CD4-positive, CD25-positive, alpha-beta regulatory T cell (primary cell): ENCODE data around the gene GAPVD1. TPM values are rescaled to one million over a fixed set of nuclear protein-coding genes. Genes with fewer than 3 reads are reported as not detected.

Experiments
- ATAC-seq, 2 donors: fragments of 150-1000 bp; cut with Tn5 transposase; one replicate each; pipeline ENCODE4 v1.10.0; 2021; ENCODE audit warnings: low read depth in 2 of 2, moderate number of reproducible peaks in 2 of 2, moderate library complexity in 1 of 2
- DNase-seq, 3 donors: peaks; one replicate each; pipeline versions ENCODE4 v3.0.0 to v3.0.0-alpha.2; 2012 to 2022; ENCODE audit warnings: mixed read lengths in 1 of 3
- H3K27ac ChIP-seq: one replicate; pipeline ENCODE4 v1.7.0; 2013; ENCODE audit warnings: mild to moderate bottlenecking, low read length; ENCODE audit not compliant: insufficient read depth, poor library complexity, severe bottlenecking
- H3K27me3 ChIP-seq: one replicate; pipeline ENCODE4 v1.7.0; 2013; ENCODE audit warnings: low read length; ENCODE audit not compliant: control insufficient read depth, insufficient read depth
- H3K36me3 ChIP-seq: one replicate; pipeline ENCODE4 v1.7.0; 2013; ENCODE audit warnings: mild to moderate bottlenecking, low read length, moderate library complexity; ENCODE audit not compliant: control insufficient read depth, insufficient read depth
- H3K4me1 ChIP-seq: 2 replicates; pipeline ENCODE4 v1.7.0; 2013; ENCODE audit warnings: mild to moderate bottlenecking, low read length; ENCODE audit not compliant: insufficient read depth, control insufficient read depth, poor library complexity, severe bottlenecking
- H3K4me3 ChIP-seq: one replicate; pipeline ENCODE4 v1.7.0; 2013; ENCODE audit warnings: low read depth, mild to moderate bottlenecking, low read length, moderate library complexity
- H3K9me3 ChIP-seq, 2 experiments: 1 replicate in 1 of 2; 2 replicates in 1 of 2; pipeline ENCODE4 v1.7.0; 2013; ENCODE audit warnings: low read length in 2 of 2, mild to moderate bottlenecking in 1 of 2, moderate library complexity in 1 of 2; ENCODE audit not compliant: control insufficient read depth in 2 of 2
- H3K27ac Mint-ChIP-seq, 3 donors: one replicate each; pipeline ENCODE4 v1.8.0; 2020 to 2022; ENCODE audit warnings: mild to moderate bottlenecking in 3 of 3, mixed read lengths in 3 of 3, moderate library complexity in 2 of 3
- H3K27me3 Mint-ChIP-seq: one replicate; pipeline ENCODE4 v1.8.0; 2022; ENCODE audit warnings: mild to moderate bottlenecking, mixed read lengths
- H3K36me3 Mint-ChIP-seq: one replicate; pipeline ENCODE4 v1.8.0; 2020; ENCODE audit warnings: mixed read lengths
- H3K4me1 Mint-ChIP-seq, 4 donors: one replicate each; pipeline ENCODE4 v1.8.0; 2020 to 2022; ENCODE audit warnings: mixed read lengths in 4 of 4, mild to moderate bottlenecking in 1 of 4
- H3K4me3 Mint-ChIP-seq, 4 donors: one replicate each; pipeline ENCODE4 v1.8.0; 2020 to 2022; ENCODE audit warnings: mild to moderate bottlenecking in 4 of 4, mixed read lengths in 4 of 4, moderate library complexity in 3 of 4
- H3K9me3 Mint-ChIP-seq, 7 donors: one replicate each; pipeline ENCODE4 v1.8.0; 2020 to 2022; ENCODE audit warnings: mixed read lengths in 7 of 7, mild to moderate bottlenecking in 3 of 7, moderate library complexity in 2 of 7
- polyA plus RNA-seq, 4 donors: library from polyadenylated mRNA; unstranded; fragments of 300-500 nt; fragmentation: Illumina TruSeq; gene quantifications; one replicate each; pipeline ENCODE4 v1.2.3, GENCODE V29; 2021
- total RNA-seq: library from RNA; stranded (reverse); gene quantifications from one replicate; pipeline ENCODE4 v1.2.3, GENCODE V29; 2022

Gene GAPVD1
- total and polyA plus RNA-seq, 5 donors from 2014 or later: 34.0 to 65.4 (median 35.5) TPM

GRCh38 chr9:125366676-125367075 is 105.0 kb downstream of the GAPVD1 start:
- ATAC-seq: no peak
- peaks cover 32% of the 10 kb centered on the region for H3K36me3 ChIP-seq
- Mint-ChIP-seq H3K4me1 (peaks cover under 1 to 4% (median 3%) of the 10 kb centered on the region in 4 donors), H3K4me3 (no peak overlapping the region), H3K9me3 (no peaks in the 10 kb centered on the region), H3K27ac (no peak overlapping the region), H3K27me3 (no peaks in the 10 kb centered on the region), H3K36me3 (peaks cover 19% of the 10 kb centered on the region)
- no peaks in the 10 kb centered on the region for H3K9me3 ChIP-seq
- no peak overlapping the region for H3K4me3 ChIP-seq
- no peaks in the 10 kb centered on the region for H3K27me3 ChIP-seq
- no peaks in the 10 kb centered on the region for H3K4me1 ChIP-seq
- no peak for DNase-seq
- no peak overlapping the region for H3K27ac ChIP-seq

- H3K27ac Mint-ChIP-seq: peak overlapping the region in 1 of 3 donors; percentile 15
- no peak overlapping the region for H3K27ac ChIP-seq
- H3K27me3 ChIP-seq: no peaks in the 10 kb centered on the region
- H3K9me3 Mint-ChIP-seq: no peaks in the 10 kb centered on the region
- H3K4me1 ChIP-seq: peaks cover 8% of the 10 kb centered on the region
- H3K9me3 ChIP-seq: no peaks in the 10 kb centered on the region
- DNase-seq (no peak), ATAC-seq (no peak)
- H3K36me3 Mint-ChIP-seq: peaks cover 5% of the 10 kb centered on the region
- no peak overlapping the region for H3K4me3 Mint-ChIP-seq
- no peaks in the 10 kb centered on the region for H3K36me3 ChIP-seq
- peaks cover 0 to 6% (median 4%) of the 10 kb centered on the region in 4 donors for H3K4me1 Mint-ChIP-seq
- no peak overlapping the region for H3K4me3 ChIP-seq
- peaks cover 5% of the 10 kb centered on the region for H3K27me3 Mint-ChIP-seq
Observed at GRCh38 chr9:125370786-125371185, 109.2 kb downstream of the GAPVD1 start.

GRCh38 chr9:125372441-125373226 is 111.0 kb downstream of the GAPVD1 start:
- Histone ChIP-seq H3K4me3 (no peak overlapping the region), H3K27ac (no peak overlapping the region), H3K36me3 (no peaks in the 10 kb centered on the region), H3K4me1 (peaks cover 8% of the 10 kb centered on the region), H3K27me3 (no peaks in the 10 kb centered on the region), H3K9me3 (no peaks in the 10 kb centered on the region)
- no peaks in the 10 kb centered on the region for H3K36me3 Mint-ChIP-seq
- peaks cover 0 to 6% (median 2%) of the 10 kb centered on the region in 4 donors for H3K4me1 Mint-ChIP-seq
- no peaks in the 10 kb centered on the region for H3K9me3 Mint-ChIP-seq
- no peak for ATAC-seq
- no peak overlapping the region for H3K4me3 Mint-ChIP-seq
- DNase-seq: no peak
- H3K27ac Mint-ChIP-seq: peak overlapping the region in 1 of 3 donors; percentile 49
- H3K27me3 Mint-ChIP-seq: peaks cover 5% of the 10 kb centered on the region

GRCh38 chr9:125374443-125375309 is 113.0 kb downstream of the GAPVD1 start:
- Histone ChIP-seq H3K27me3 (no peaks in the 10 kb centered on the region), H3K4me1 (peaks cover 8% of the 10 kb centered on the region), H3K4me3 (peak overlapping the region; percentile 7), H3K27ac (no peak overlapping the region), H3K9me3 (no peaks in the 10 kb centered on the region), H3K36me3 (no peaks in the 10 kb centered on the region)
- Mint-ChIP-seq H3K27ac (no peak overlapping the region), H3K4me1 (peaks cover 0 to 6% (median 2%) of the 10 kb centered on the region in 4 donors), H3K9me3 (no peaks in the 10 kb centered on the region), H3K4me3 (peak overlapping the region in 2 of 4 donors; percentile 52 to 75), H3K36me3 (no peaks in the 10 kb centered on the region), H3K27me3 (peaks cover 5% of the 10 kb centered on the region)
- DNase-seq (peak; percentile 48 to 68 (median 67)), ATAC-seq (peak; percentile 74 to 84)

GRCh38 chr9:125375820-125376219 is 114.2 kb downstream of the GAPVD1 start:
- H3K4me3 ChIP-seq: no peak overlapping the region
- H3K36me3 Mint-ChIP-seq: no peaks in the 10 kb centered on the region
- H3K4me1 ChIP-seq: peaks cover 8% of the 10 kb centered on the region
- peaks cover 5% of the 10 kb centered on the region for H3K27me3 Mint-ChIP-seq
- no peaks in the 10 kb centered on the region for H3K9me3 ChIP-seq
- ATAC-seq: no peak
- no peak for DNase-seq
- no peak overlapping the region for H3K27ac Mint-ChIP-seq
- H3K4me3 Mint-ChIP-seq: no peak overlapping the region
- H3K36me3 ChIP-seq: no peaks in the 10 kb centered on the region
- H3K27me3 ChIP-seq: no peaks in the 10 kb centered on the region
- peaks cover 0 to 6% (median 2%) of the 10 kb centered on the region in 4 donors for H3K4me1 Mint-ChIP-seq
- no peak overlapping the region for H3K27ac ChIP-seq
- no peaks in the 10 kb centered on the region for H3K9me3 Mint-ChIP-seq

- no peak overlapping the region for H3K27ac ChIP-seq
- H3K27me3 ChIP-seq: no peaks in the 10 kb centered on the region
- peaks cover 8% of the 10 kb centered on the region for H3K4me1 ChIP-seq
- DNase-seq: no peak
- no peak overlapping the region for H3K4me3 Mint-ChIP-seq
- H3K4me1 Mint-ChIP-seq: peaks cover 0 to 6% (median 2%) of the 10 kb centered on the region in 4 donors
- H3K27me3 Mint-ChIP-seq: peaks cover 5% of the 10 kb centered on the region
- no peak overlapping the region for H3K27ac Mint-ChIP-seq
- ATAC-seq: no peak
- H3K9me3 ChIP-seq: no peaks in the 10 kb centered on the region
- no peaks in the 10 kb centered on the region for H3K36me3 Mint-ChIP-seq
- no peaks in the 10 kb centered on the region for H3K36me3 ChIP-seq
- no peak overlapping the region for H3K4me3 ChIP-seq
- no peaks in the 10 kb centered on the region for H3K9me3 Mint-ChIP-seq
Observed at GRCh38 chr9:125376261-125377226, 114.9 kb downstream of the GAPVD1 start.

- Mint-ChIP-seq H3K4me3 (no peak overlapping the region), H3K4me1 (peaks cover 0 to 6% (median 2%) of the 10 kb centered on the region in 4 donors), H3K9me3 (no peaks in the 10 kb centered on the region), H3K36me3 (no peaks in the 10 kb centered on the region), H3K27me3 (peaks cover 5% of the 10 kb centered on the region), H3K27ac (no peak overlapping the region)
- no peak for ATAC-seq
- no peaks in the 10 kb centered on the region for H3K27me3 ChIP-seq
- H3K4me3 ChIP-seq: no peak overlapping the region
- H3K9me3 ChIP-seq: no peaks in the 10 kb centered on the region
- no peak overlapping the region for H3K27ac ChIP-seq
- no peaks in the 10 kb centered on the region for H3K36me3 ChIP-seq
- peaks cover 8% of the 10 kb centered on the region for H3K4me1 ChIP-seq
- DNase-seq: no peak
Observed at GRCh38 chr9:125377584-125378250, 116.1 kb downstream of the GAPVD1 start.
